Measurements from ENCODE around the gene CD58. TPM values are rescaled to one million over a fixed set of nuclear protein-coding genes. Genes with fewer than 3 reads are reported as not detected.

Gene CD58
- total RNA-seq, 4 donors from 2014 or later, result 25.3 to 40.9 (median 28.9) TPM

DNA sequence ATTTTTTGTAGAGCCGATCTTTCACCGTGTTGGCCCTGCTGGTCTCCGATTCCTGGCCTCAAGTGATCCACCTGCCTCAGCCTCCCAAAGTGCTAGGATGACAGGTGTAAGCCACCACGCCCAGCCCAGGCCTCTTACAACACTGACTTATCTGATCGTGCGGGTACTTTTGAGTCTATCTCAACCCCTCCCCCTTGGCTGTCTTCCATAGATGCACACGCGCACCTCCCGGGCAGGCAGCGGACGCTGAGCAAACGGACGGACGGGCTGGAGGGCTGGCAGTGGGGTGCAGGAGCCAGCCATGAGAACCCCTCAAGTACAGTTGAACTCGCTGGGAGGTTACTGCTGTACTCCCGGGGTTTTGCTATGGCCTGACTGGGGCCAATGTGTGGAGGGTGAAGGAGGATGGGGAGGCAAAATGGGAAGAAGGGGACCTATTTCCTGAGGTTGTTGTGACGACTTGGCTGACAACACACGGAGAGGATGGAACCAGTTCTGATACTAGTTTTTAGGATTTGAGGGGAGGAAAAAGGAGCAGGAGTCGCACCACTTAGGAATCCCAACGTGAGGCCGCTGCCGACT is 959 bp downstream of the CD58 start:
- peak overlapping the region; percentile 85 for H3K4me3 ChIP-seq (ENCODE audit: low read depth, poor library complexity, severe bottlenecking)
- intact Hi-C loops (cut with DNase I; ENCODE audit: low total_unique reads), result loop anchor here (5.0 kb wide), 1 partner anchor 152 kb away; no protein-coding TSS in a partner anchor
- no peak for TF ChIP-seq POLR2A (IDR thresholded peaks at IDR 0.05)
- TF ChIP-seq, protein P1, sequence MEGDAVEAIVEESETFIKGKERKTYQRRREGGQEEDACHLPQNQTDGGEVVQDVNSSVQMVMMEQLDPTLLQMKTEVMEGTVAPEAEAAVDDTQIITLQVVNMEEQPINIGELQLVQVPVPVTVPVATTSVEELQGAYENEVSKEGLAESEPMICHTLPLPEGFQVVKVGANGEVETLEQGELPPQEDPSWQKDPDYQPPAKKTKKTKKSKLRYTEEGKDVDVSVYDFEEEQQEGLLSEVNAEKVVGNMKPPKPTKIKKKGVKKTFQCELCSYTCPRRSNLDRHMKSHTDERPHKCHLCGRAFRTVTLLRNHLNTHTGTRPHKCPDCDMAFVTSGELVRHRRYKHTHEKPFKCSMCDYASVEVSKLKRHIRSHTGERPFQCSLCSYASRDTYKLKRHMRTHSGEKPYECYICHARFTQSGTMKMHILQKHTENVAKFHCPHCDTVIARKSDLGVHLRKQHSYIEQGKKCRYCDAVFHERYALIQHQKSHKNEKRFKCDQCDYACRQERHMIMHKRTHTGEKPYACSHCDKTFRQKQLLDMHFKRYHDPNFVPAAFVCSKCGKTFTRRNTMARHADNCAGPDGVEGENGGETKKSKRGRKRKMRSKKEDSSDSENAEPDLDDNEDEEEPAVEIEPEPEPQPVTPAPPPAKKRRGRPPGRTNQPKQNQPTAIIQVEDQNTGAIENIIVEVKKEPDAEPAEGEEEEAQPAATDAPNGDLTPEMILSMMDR (IDR thresholded peaks at IDR 0.05), result no peak
- peak; percentile 57 to 88 for DNase-seq (ENCODE audit: low spot score in 2 of 2)
- WGBS, 2 donors, result 26 to 29% methylated on average over 22 of the region's 22 CpGs

GRCh38 chr1:116569381-116569670 is 1.5 kb downstream of the CD58 start:
- TF ChIP-seq, protein P1 (IDR thresholded peaks at IDR 0.05), result no peak
- TF ChIP-seq POLR2A (IDR thresholded peaks at IDR 0.05), result no peak
- intact Hi-C loops (cut with DNase I; ENCODE audit: low total_unique reads), result no loop called here
- no peak overlapping the region for H3K4me3 ChIP-seq (ENCODE audit: low read depth, poor library complexity, severe bottlenecking)

DNA sequence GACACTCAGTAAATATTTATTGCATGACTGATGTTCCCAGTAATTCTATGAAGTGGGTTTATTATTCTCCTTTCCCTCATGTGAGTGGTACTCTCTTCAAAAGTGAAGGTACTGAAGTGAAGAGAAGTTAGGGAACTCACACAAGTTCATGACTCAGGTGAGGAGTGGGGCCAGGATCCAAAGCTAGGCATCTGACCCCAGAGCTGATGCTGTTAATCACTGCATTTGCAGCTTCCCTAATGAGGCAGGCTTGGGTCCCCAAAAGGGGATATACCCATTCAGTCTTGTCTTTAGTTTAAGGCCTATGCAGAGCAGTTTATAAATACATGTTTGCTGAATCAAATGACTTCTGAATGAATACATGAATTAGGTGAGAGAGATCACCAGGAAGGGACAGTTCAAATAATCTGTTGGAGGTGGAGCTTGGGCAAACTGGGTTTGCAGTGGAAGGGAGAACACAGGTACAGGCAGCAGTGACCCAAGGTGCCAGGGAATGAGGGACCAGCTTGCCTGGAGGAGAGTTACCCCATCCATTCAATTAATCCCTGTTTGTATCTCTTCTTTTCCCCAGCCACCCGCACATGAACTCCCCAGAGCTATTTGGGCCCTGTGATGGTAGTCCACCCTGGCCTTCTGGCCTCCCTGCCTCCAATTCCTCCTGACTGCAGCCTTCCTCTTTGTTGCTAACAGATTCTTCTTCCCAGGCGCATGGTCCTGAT is 2.0 kb downstream of the CD58 start:
- no peak for DNase-seq (ENCODE audit: low spot score in 2 of 2)
- intact Hi-C loops (cut with DNase I; ENCODE audit: low total_unique reads), result no loop called here
- TF ChIP-seq, protein P1 (IDR thresholded peaks at IDR 0.05), result no peak
- no peak for TF ChIP-seq POLR2A (IDR thresholded peaks at IDR 0.05)
- no peak overlapping the region for H3K4me3 ChIP-seq (ENCODE audit: low read depth, poor library complexity, severe bottlenecking)
- 90% methylated on average over 2 of the region's 2 CpGs for WGBS, 2 donors

More at GRCh38 chr1:116569381-116569670, 1.5 kb downstream of the CD58 start:
- no peak for DNase-seq (ENCODE audit: low spot score in 2 of 2)

DNA sequence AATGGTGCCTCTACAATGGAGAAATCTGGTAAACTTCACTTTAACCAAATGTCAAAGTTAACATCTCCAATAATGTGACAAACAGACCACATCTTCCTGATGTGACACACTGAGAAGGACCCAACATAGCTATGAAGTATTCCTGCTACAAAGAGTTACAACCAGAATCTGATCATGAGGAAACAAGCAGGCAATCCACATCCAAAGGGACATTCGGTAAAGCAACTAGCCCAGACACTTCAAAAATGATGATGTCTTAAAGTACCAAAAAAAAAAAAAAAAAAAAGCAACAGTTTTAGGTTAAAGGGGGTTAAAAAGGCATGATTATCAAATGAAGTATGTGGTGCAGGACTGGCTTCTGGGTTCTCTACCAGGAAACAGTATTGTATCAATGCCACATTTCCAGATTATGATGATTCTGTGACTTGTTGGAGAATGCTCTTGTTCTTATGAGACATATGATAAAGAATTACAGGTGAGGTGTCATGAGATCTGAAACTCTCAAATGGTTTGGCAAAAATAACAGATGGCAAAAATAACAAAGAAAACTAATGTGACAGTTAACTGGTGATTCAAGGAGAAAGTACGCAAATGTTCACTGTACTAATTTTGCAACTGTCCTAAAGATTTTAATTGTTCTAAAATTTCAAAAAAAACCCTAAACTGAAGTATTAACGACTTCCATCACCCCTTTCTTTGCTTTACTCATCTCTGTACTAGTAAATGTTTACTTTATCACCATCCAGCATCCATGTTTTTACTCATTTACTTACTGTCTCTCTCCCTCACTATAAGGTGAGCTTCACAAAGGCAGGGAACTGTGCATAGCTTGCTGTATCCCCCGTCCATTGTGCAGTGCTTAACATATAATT is 2.8 kb downstream of the CD58 start:
- no peak for DNase-seq (ENCODE audit: low spot score in 2 of 2)
- TF ChIP-seq, protein P1 (IDR thresholded peaks at IDR 0.05), result no peak
- no peak for TF ChIP-seq POLR2A (IDR thresholded peaks at IDR 0.05)
- WGBS, 2 donors, result 75 to 80% methylated on average over 4 of the region's 4 CpGs
- H3K4me3 ChIP-seq (ENCODE audit: low read depth, poor library complexity, severe bottlenecking), result no peak overlapping the region
- intact Hi-C loops (cut with DNase I; ENCODE audit: low total_unique reads), result no loop called here

DNA sequence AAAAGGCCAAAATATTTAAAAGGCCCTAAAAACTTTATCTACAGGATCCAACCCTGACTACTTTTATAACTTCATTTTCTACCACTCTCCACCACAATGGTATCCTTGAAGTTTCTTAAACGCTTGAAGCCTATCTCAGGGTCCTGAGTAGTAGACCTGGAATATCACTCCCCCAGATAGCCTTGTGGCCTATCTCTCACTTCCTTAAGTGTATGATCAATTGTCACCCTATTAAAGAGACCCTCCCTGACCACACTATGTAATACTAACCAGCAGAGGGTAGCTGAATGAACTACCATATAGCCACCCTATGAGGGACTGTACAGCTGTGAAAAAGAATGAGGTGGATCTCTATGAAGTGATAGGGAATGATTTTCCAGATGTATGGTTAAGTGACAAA is 5.6 kb downstream of the CD58 start:
- 96 to 97% methylated on average over 1 of the region's 1 CpG for WGBS, 2 donors
- no peak overlapping the region for H3K4me3 ChIP-seq (ENCODE audit: low read depth, poor library complexity, severe bottlenecking)
- DNase-seq (ENCODE audit: low spot score in 2 of 2), result no peak
- TF ChIP-seq POLR2A (IDR thresholded peaks at IDR 0.05), result no peak
- TF ChIP-seq, protein P1 (IDR thresholded peaks at IDR 0.05), result no peak
- intact Hi-C loops (cut with DNase I; ENCODE audit: low total_unique reads), result no loop called here
